Fibroblast of skin of left biceps (primary cell): ENCODE measurements around the gene ACKR1.

Source experiments
- DNase-seq, 2 experiments: peaks; one replicate each; pipeline ENCODE4 v3.0.0-alpha.2; 2013; ENCODE audit warnings: low read depth in 2 of 2

The ACKR1 gene

GRCh38 chr1:159222075-159222865 lies 17.6 kb downstream of the ACKR1 start:
- no peak for DNase-seq

GRCh38 chr1:159223004-159223403 lies 18.3 kb downstream of the ACKR1 start:
- DNase-seq = no peak

- DNase-seq = no peak
Observed at GRCh38 chr1:159228554-159228953, 23.9 kb downstream of the ACKR1 start.

GRCh38 chr1:159229260-159229885 lies 24.7 kb downstream of the ACKR1 start:
- DNase-seq = no peak

- DNase-seq = no peak
Observed at GRCh38 chr1:159229896-159230295, 25.2 kb downstream of the ACKR1 start.

GRCh38 chr1:159239551-159240220 lies 35.0 kb downstream of the ACKR1 start:
- DNase-seq = no peak

- DNase-seq = no peak
Observed at GRCh38 chr1:159247266-159247665, 42.6 kb downstream of the ACKR1 start.

GRCh38 chr1:159248311-159248710 lies 43.6 kb downstream of the ACKR1 start:
- DNase-seq = no peak

- no peak for DNase-seq
Observed at GRCh38 chr1:159250638-159251216, 46.1 kb downstream of the ACKR1 start.
